ENCODE measurements around the gene IL1RAP.

- TF ChIP-seq CTCF (conservative IDR thresholded peaks at IDR 0.05; ENCODE audit: low read length) (no peak), EZH2phosphoT487 (IDR thresholded peaks at IDR 0.05; ENCODE audit: borderline replicate concordance, low read depth, low read length) (no peak)
Observed at GRCh38 chr3:190531406-190531805, 17.5 kb downstream of the IL1RAP start.
